CD8-positive, alpha-beta memory T cell (primary cell): ENCODE measurements around the gene AXIN2. TPM values are rescaled to one million over a fixed set of nuclear protein-coding genes. Genes with fewer than 3 reads are reported as not detected.

Source experiments
- CTCF ChIA-PET: fragments of 350-600 bp; sonication (Branson Sonifier 250); formaldehyde crosslinking; loops from one replicate; lab custom pipeline; 2021; ENCODE audit warnings: antibody characterized with exemption; lab: Charles Lee
- POLR2A ChIA-PET: fragments of 350-600 bp; sonication (Branson Sonifier 250); formaldehyde crosslinking; loops from one replicate; lab custom pipeline; 2021; ENCODE audit warnings: antibody characterized with exemption; lab: Charles Lee
- DNase-seq, 5 donors: peaks; one replicate each; pipeline versions ENCODE4 v3.0.0 to v3.0.0-alpha.2; 2020 to 2022; ENCODE audit warnings: mixed read lengths in 1 of 5
- H3K27ac ChIP-seq: one replicate; pipeline ENCODE4 v1.7.0; 2013; ENCODE audit warnings: low read depth, mild to moderate bottlenecking, low read length, moderate library complexity
- H3K27me3 ChIP-seq: 2 replicates; pipeline ENCODE4 v1.7.0; 2013; ENCODE audit warnings: low read length, mild to moderate bottlenecking; ENCODE audit not compliant: insufficient read depth, poor library complexity, severe bottlenecking
- H3K36me3 ChIP-seq: 2 replicates; pipeline ENCODE4 v1.7.0; 2013; ENCODE audit warnings: mild to moderate bottlenecking, low read length, moderate library complexity; ENCODE audit not compliant: insufficient read depth
- H3K4me1 ChIP-seq: 2 replicates; pipeline ENCODE4 v1.7.0; 2013; ENCODE audit warnings: mild to moderate bottlenecking, low read length, moderate library complexity; ENCODE audit not compliant: insufficient read depth
- H3K4me3 ChIP-seq: 2 replicates; pipeline ENCODE4 v1.7.0; 2013; ENCODE audit warnings: mild to moderate bottlenecking, low read length
- H3K9me3 ChIP-seq: 2 replicates; pipeline ENCODE4 v1.7.0; 2013; ENCODE audit warnings: mild to moderate bottlenecking, low read length
- H3K27ac Mint-ChIP-seq, 8 donors: one replicate each; pipeline ENCODE4 v1.8.0; 2020 to 2021; ENCODE audit warnings: mixed read lengths in 8 of 8, mild to moderate bottlenecking in 6 of 8, inconsistent platforms in 3 of 8, moderate library complexity in 3 of 8
- H3K27me3 Mint-ChIP-seq, 2 donors: one replicate each; pipeline ENCODE4 v1.8.0; 2020 to 2021; ENCODE audit warnings: mixed read lengths in 2 of 2, mild to moderate bottlenecking in 1 of 2, moderate library complexity in 1 of 2
- H3K36me3 Mint-ChIP-seq, 3 donors: one replicate each; pipeline ENCODE4 v1.8.0; 2020 to 2021; ENCODE audit warnings: mixed read lengths in 3 of 3, inconsistent platforms in 1 of 3, mild to moderate bottlenecking in 1 of 3
- H3K4me1 Mint-ChIP-seq, 3 donors: one replicate each; pipeline ENCODE4 v1.8.0; 2020 to 2021; ENCODE audit warnings: mixed read lengths in 3 of 3, inconsistent platforms in 1 of 3, mild to moderate bottlenecking in 1 of 3
- H3K4me3 Mint-ChIP-seq, 7 donors: one replicate each; pipeline ENCODE4 v1.8.0; 2020 to 2021; ENCODE audit warnings: mixed read lengths in 7 of 7, mild to moderate bottlenecking in 6 of 7, moderate library complexity in 4 of 7, inconsistent platforms in 2 of 7
- H3K9me3 Mint-ChIP-seq, 5 donors: one replicate each; pipeline ENCODE4 v1.8.0; 2020 to 2022; ENCODE audit warnings: mixed read lengths in 5 of 5, mild to moderate bottlenecking in 3 of 5, moderate library complexity in 2 of 5, inconsistent platforms in 1 of 5
- polyA plus RNA-seq: library from polyadenylated mRNA; unstranded; fragments of 300-500 nt; fragmentation: Illumina TruSeq; gene quantifications from one replicate; pipeline ENCODE4 v1.2.3, GENCODE V29; 2021
- total RNA-seq, 2 experiments: library from RNA; stranded (reverse); gene quantifications; one replicate each; pipeline ENCODE4 v1.2.3, GENCODE V29; 2021

Gene AXIN2
- total and polyA plus RNA-seq, 3 experiments from 2014 or later: 3.6 to 3.8 (median 3.8) TPM

DNA sequence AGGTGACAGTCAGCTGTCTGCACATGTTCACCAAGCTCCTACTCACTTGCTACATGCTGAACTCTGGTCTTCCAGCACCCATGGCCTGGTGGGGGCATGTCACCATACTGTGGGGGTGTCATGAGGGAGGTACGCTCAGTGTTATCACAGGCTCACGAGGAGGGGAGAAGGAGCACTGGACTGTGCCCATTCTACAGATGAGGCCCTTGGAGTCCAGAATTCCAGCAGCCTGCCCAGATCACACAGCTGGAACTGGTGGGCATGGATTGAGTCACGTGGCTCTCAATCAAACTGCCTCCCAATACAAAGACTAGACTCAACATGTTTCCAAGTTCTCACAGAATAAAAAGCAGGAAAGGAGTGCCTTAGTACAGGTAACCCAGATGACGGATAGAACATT lies 10.7 kb downstream of the AXIN2 start:
- CTCF ChIA-PET: interaction anchor here (1.9 kb wide), 1 partner anchor 12 kb away, joined by 7 read pairs; no protein-coding TSS in a partner anchor
- POLR2A ChIA-PET: no interaction called here
- H3K27ac ChIP-seq: no peak overlapping the region
- Mint-ChIP-seq H3K36me3 (peaks cover 14 to 56% (median 22%) of the 10 kb centered on the region in 3 donors), H3K4me1 (peaks cover 34 to 57% (median 54%) of the 10 kb centered on the region in 3 donors), H3K4me3 (peak overlapping the region in 1 of 7 donors; percentile 23), H3K27me3 (no peaks in the 10 kb centered on the region), H3K9me3 (no peaks in the 10 kb centered on the region), H3K27ac (peak overlapping the region in 2 of 8 donors; percentile 2 to 14)
- H3K36me3 ChIP-seq: peaks cover 5% of the 10 kb centered on the region
- H3K4me1 ChIP-seq: peaks cover 65% of the 10 kb centered on the region
- peak in 1 of 5 donors; percentile 24 for DNase-seq
- no peaks in the 10 kb centered on the region for H3K27me3 ChIP-seq
- H3K9me3 ChIP-seq: no peaks in the 10 kb centered on the region
- no peak overlapping the region for H3K4me3 ChIP-seq

DNA sequence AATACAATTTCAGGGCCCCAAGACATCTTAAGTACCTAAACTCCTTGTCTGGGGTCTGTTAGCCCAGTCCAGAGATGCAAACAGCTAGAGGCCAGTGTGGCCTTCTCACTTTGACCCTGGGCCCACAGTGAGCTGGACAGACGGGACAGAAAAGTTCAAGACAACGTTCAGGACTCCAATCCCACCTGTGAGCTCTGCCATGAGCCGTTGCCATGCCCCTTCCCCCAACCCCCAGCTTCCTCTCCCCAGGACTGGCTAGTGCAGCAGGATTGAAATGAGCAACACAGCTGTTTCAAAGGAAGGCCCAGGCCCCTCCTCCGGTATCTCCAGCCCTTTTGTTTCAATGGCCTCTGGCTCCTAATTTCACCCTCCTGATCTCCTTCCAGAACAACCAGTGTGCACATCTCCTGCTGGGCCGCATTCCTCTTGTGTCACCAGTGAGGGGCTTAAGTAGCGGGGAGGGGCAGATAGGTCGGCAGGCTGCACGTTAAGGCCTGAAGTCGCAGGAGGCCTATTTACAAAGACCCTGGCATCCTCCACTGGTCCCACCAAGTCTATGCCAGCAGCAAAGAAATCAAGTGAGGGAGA lies 11.3 kb downstream of the AXIN2 start:
- H3K27me3 Mint-ChIP-seq: no peaks in the 10 kb centered on the region
- ChIA-PET POLR2A (interaction anchor here (0.6 kb wide), 1 partner anchor 136 kb away, joined by 7 read pairs; no protein-coding TSS in a partner anchor), CTCF (interaction anchor here (1.9 kb wide), 1 partner anchor 11 kb away, joined by 7 read pairs; no protein-coding TSS in a partner anchor)
- no peaks in the 10 kb centered on the region for H3K9me3 ChIP-seq
- no peaks in the 10 kb centered on the region for H3K27me3 ChIP-seq
- H3K36me3 ChIP-seq: peaks cover 5% of the 10 kb centered on the region
- no peak overlapping the region for H3K27ac ChIP-seq
- H3K4me3 Mint-ChIP-seq: no peak overlapping the region
- H3K4me1 ChIP-seq: peaks cover 65% of the 10 kb centered on the region
- no peaks in the 10 kb centered on the region for H3K9me3 Mint-ChIP-seq
- H3K27ac Mint-ChIP-seq: no peak overlapping the region
- H3K36me3 Mint-ChIP-seq: peaks cover 14 to 57% (median 22%) of the 10 kb centered on the region in 3 donors
- peaks cover 34 to 57% (median 54%) of the 10 kb centered on the region in 3 donors for H3K4me1 Mint-ChIP-seq
- peak in 1 of 5 donors; percentile 25 for DNase-seq
- H3K4me3 ChIP-seq: no peak overlapping the region

DNA sequence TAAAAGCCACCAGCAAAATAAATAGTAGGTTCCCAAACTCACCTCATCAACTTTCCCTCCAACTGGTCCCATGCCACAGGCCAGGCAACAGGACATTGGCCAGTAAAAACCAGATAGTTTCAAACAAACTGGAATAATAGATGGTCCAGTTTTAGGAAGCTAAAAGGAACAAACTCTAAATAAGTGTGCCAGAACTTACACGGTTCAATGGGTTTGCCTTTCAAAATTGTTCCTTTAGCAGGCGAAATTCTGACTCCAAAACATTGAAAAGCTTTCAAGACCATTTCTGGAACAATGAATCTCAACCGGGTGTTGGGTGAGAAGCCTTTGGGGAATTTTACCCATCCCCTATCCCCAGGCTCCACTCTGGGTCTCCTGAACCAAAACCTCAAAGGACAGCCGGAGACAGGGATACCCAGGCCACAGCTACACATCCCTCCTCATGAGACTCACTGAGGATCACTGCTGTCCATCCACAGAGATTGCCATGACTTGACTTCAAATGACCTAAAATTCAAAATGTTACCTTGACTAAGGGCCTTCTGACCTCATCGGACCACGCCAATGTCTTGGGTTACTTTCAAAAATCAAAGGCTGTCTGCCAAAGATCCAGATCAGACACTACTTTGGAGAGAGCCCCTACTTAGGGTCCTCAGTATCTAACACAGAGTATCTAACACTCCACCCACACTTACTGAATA lies 13.0 kb downstream of the AXIN2 start:
- H3K27ac ChIP-seq: no peak overlapping the region
- no peaks in the 10 kb centered on the region for H3K27me3 Mint-ChIP-seq
- no peak for DNase-seq
- H3K36me3 Mint-ChIP-seq: peaks cover 14 to 66% (median 22%) of the 10 kb centered on the region in 3 donors
- H3K27ac Mint-ChIP-seq: peak overlapping the region in 1 of 8 donors; percentile 23
- H3K27me3 ChIP-seq: no peaks in the 10 kb centered on the region
- POLR2A ChIA-PET: no interaction called here
- peaks cover 5% of the 10 kb centered on the region for H3K36me3 ChIP-seq
- no peak overlapping the region for H3K4me3 ChIP-seq
- peaks cover 27 to 54% (median 48%) of the 10 kb centered on the region in 3 donors for H3K4me1 Mint-ChIP-seq
- CTCF ChIA-PET: no interaction called here
- no peak overlapping the region for H3K4me3 Mint-ChIP-seq
- no peaks in the 10 kb centered on the region for H3K9me3 Mint-ChIP-seq
- H3K4me1 ChIP-seq: peaks cover 62% of the 10 kb centered on the region
- no peaks in the 10 kb centered on the region for H3K9me3 ChIP-seq

DNA sequence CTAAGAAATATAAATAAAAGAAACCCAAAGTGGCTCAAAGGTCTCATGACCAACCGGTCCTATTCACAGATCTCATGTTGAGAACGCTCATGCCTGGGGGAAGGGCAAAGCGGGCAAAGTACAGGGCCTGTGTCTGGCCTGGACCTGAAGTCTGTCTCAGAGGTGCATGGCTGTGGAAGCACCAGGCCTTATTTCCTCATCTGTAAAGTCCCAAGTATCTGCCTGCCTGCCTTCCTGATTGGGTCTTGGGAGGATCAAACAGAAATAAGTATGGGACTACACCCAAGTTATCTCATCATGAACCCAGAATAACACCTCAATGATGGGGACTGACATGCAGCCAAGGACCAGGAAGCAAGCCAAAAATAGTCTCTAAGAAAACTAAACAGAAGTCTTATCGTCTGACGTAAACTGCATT lies 14.2 kb downstream of the AXIN2 start:
- Histone ChIP-seq H3K27ac (no peak overlapping the region), H3K4me3 (no peak overlapping the region), H3K4me1 (peaks cover 54% of the 10 kb centered on the region), H3K9me3 (no peaks in the 10 kb centered on the region), H3K36me3 (peaks cover 5% of the 10 kb centered on the region), H3K27me3 (no peaks in the 10 kb centered on the region)
- H3K27me3 Mint-ChIP-seq: no peaks in the 10 kb centered on the region
- no peaks in the 10 kb centered on the region for H3K9me3 Mint-ChIP-seq
- DNase-seq: no peak
- H3K27ac Mint-ChIP-seq: peak overlapping the region in 1 of 8 donors; percentile 85
- peaks cover 22 to 51% (median 41%) of the 10 kb centered on the region in 3 donors for H3K4me1 Mint-ChIP-seq
- H3K4me3 Mint-ChIP-seq: no peak overlapping the region
- ChIA-PET POLR2A (no interaction called here), CTCF (no interaction called here)
- peaks cover 14 to 67% (median 17%) of the 10 kb centered on the region in 3 donors for H3K36me3 Mint-ChIP-seq

DNA sequence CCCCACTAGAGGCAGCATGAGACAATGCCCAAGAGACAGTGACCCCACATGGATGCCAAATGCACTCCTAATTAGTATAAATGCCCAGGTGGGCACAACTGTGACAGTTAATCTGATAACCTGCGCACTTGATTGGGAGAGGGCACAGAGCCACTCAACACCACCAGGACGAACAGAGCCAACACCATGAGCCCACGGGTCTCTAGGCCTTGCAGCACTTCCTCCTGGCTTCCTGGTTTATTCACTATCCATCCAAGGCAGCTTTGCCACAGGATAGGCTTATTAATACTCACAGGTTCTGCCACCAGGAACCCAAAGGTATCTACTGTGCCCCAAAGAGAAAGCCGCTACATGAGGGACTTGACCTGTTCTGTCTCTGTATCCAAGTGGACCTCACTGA lies 14.9 kb downstream of the AXIN2 start:
- H3K4me3 ChIP-seq: no peak overlapping the region
- Mint-ChIP-seq H3K27ac (peak overlapping the region in 2 of 8 donors; percentile 34 to 45), H3K27me3 (no peaks in the 10 kb centered on the region), H3K9me3 (no peaks in the 10 kb centered on the region), H3K4me1 (peaks cover 18 to 45% (median 36%) of the 10 kb centered on the region in 3 donors), H3K4me3 (no peak overlapping the region), H3K36me3 (peaks cover 14 to 65% (median 14%) of the 10 kb centered on the region in 3 donors)
- H3K9me3 ChIP-seq: no peaks in the 10 kb centered on the region
- peaks cover 47% of the 10 kb centered on the region for H3K4me1 ChIP-seq
- no peak overlapping the region for H3K27ac ChIP-seq
- H3K27me3 ChIP-seq: no peaks in the 10 kb centered on the region
- POLR2A ChIA-PET: no interaction called here
- peaks cover 5% of the 10 kb centered on the region for H3K36me3 ChIP-seq
- peak in 1 of 5 donors; percentile 7 for DNase-seq
- CTCF ChIA-PET: no interaction called here

DNA sequence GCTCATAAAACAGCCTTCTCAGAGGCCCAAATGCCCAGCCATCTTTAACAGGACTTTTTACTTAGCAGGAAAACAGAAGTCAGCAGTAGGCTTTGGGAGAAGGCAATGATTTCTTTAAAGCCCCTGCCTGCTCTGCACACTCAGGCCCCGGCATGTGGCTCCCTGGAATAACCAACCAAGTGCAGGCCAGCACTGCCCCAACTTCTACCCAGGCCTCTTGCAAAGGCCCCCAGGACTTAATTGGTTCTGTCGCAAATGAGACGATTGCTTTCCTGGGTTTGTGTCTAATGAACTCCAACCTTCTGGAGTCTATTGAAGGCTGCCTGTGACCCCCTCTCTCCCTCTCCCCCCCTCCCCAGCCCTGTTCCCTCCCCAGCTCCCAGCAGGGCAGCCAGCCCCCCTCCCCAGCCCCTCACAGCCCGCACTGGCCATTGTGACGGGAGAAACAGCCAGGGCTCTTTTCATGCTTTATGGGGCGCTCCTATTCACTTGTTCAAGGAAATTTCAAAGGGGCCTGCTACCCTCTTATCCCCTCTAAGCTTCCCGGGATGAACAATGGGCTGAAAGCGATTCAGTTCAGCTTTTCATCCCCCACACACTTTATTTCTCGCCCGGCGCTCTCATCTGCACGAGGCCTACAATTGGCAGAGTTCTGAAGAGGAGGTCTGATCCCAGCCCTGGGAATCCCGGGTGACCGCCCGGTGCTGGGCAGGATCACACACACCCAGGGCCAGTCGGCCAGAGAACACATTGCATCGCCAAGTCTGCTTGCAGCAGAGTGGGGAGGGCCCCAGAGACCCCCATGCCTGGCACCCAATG lies 15.5 kb downstream of the AXIN2 start:
- no peaks in the 10 kb centered on the region for H3K27me3 ChIP-seq
- no peaks in the 10 kb centered on the region for H3K27me3 Mint-ChIP-seq

DNA sequence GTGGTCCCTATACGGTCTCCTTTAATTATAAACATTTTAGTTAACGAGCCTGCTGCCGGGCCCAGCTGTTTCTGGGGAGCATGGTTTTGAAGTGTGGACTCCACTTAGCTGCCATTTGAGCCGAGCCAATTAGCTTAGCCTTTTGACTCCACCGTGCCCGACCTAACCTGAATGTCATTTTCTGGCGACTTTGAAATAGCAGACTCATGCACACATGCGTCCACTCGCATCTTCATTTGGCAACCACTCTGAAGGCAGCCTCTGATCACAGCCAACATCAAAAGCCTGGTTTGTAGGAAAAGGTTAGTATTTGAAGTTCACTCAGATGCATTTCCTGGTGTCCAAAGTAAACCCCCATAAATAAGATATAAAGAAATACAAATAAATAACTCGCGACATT lies 16.8 kb downstream of the AXIN2 start:
- Mint-ChIP-seq H3K27ac (peak overlapping the region in 1 of 8 donors; percentile 24), H3K27me3 (peaks cover 0 to 1% of the 10 kb centered on the region in 2 donors), H3K9me3 (no peaks in the 10 kb centered on the region), H3K36me3 (peaks cover 14 to 71% (median 20%) of the 10 kb centered on the region in 3 donors), H3K4me1 (peaks cover 17 to 39% (median 29%) of the 10 kb centered on the region in 3 donors), H3K4me3 (no peak overlapping the region)
- no peak for DNase-seq
- H3K9me3 ChIP-seq: no peaks in the 10 kb centered on the region
- ChIA-PET CTCF (interaction anchor here (0.8 kb wide), 1 partner anchor 14 kb away, joined by 4 read pairs; no protein-coding TSS in a partner anchor), POLR2A (no interaction called here)
- H3K4me3 ChIP-seq: no peak overlapping the region
- H3K27ac ChIP-seq: no peak overlapping the region
- no peaks in the 10 kb centered on the region for H3K27me3 ChIP-seq
- H3K4me1 ChIP-seq: peaks cover 36% of the 10 kb centered on the region
- H3K36me3 ChIP-seq: peaks cover 9% of the 10 kb centered on the region

More for the DNA sequence above, 15.5 kb downstream of the AXIN2 start:
- POLR2A ChIA-PET: no interaction called here
- H3K27ac Mint-ChIP-seq: no peak overlapping the region
- DNase-seq: peak in 1 of 5 donors; percentile 26
- H3K4me1 Mint-ChIP-seq: peaks cover 15 to 42% (median 38%) of the 10 kb centered on the region in 3 donors
- H3K9me3 Mint-ChIP-seq: no peaks in the 10 kb centered on the region
- Histone ChIP-seq H3K4me3 (no peak overlapping the region), H3K27ac (no peak overlapping the region), H3K9me3 (no peaks in the 10 kb centered on the region), H3K4me1 (peaks cover 41% of the 10 kb centered on the region), H3K36me3 (peaks cover 9% of the 10 kb centered on the region)
- CTCF ChIA-PET: no interaction called here
- H3K36me3 Mint-ChIP-seq: peaks cover 14 to 66% (median 20%) of the 10 kb centered on the region in 3 donors
- no peak overlapping the region for H3K4me3 Mint-ChIP-seq
